Measurements from ENCODE around the gene SERPING1. TPM values are rescaled to one million over a fixed set of nuclear protein-coding genes. Genes with fewer than 3 reads are reported as not detected.

Gene SERPING1
- total RNA-seq, 1 experiment from 2014 or later: 5.2 TPM

DNA sequence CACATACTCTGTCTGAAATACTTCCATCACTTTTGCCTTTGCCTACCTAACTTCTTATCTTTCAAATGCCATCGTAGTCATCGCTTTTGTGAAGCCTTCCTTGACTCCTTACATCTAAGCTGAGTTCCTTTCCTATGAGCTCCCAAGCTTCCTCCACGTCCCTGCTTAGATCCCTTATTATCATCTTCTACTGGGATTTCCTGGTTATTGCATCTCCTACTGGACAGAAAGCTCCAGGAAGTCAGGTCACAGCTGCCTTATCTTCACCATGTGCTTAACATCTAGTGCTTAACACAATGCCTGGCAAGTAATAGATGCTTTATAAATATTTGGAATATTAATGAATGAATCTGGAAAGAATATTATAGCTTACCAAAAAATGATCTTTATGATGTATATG, 46.3 kb downstream of the SERPING1 start:
- CTCF ChIA-PET: interaction anchor here (0.6 to 2.5 kb wide), 4 partner anchors 73 to 186 kb away, joined by 4 to 16 read pairs (median 8); partner anchors contain the start of gene UBE2L6
- intact Hi-C loops (cut with micrococcal nuclease; ENCODE audit: unreplicated experiment): loop anchor here (1.0 to 10.0 kb wide), 4 partner anchors 149 to 931 kb away; partner anchors contain the start of genes LPXN and ZFP91
- H3K4me3 ChIP-seq (ENCODE audit: low read depth, low read length, poor library complexity, severe bottlenecking): no peak overlapping the region

DNA sequence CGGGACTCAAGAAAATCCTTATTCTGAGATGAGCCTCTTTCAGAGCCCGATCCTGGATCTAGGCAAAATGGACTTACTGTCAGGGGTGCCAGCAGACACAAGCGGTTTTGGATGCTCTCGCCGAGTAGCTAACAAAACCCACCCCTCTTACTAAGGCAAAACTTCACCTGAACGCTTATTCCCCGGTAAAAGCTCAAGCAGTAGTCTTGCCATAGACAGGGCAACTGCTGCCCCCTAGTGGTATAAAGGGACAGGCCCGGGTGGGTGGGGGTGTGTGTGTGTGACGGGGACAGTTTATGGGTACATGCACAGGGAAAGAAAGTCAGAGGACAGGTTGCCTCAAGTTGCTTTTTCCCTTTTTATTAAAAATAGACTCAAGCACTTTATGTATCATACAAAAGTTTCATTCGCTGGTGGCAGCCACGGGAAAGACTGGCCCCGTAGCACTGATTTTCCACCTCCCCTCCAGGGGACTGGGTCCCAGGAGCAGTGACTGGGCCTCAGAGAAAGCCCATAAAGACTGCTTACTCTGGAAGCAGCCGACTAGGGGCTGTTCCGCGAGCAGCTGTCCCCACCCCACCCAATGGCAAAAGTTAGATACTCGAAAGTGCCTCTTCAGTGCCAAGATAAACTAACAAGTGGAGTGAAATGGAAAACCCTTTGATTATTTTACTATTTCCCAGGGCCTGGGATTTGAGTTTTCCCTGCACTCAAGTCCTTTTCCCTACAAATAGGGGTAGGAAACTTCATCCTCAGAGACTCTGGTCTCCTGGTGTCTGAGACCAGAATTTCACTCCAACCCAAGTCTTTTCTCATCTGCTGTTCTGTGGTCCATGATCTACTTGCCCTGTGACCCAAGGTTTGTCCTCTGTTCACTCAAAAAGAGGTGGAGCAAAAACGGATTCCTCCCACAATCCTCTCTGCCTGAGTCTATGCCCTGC, 47.5 kb downstream of the SERPING1 start:
- Histone ChIP-seq H3K4me1 (ENCODE audit: insufficient read depth, low read length, poor library complexity, severe bottlenecking) (peaks cover 64% of the 10 kb centered on the region), H3K36me3 (ENCODE audit: insufficient read depth, low read length, poor library complexity, severe bottlenecking) (peaks cover 9% of the 10 kb centered on the region), H3K27me3 (replicated peaks; ENCODE audit: insufficient read depth, low read depth, low read length, poor library complexity) (peaks cover 19% of the 10 kb centered on the region), H3K27ac (ENCODE audit: low read depth, low read length, poor library complexity, severe bottlenecking) (no peak overlapping the region), H3K9me3 (ENCODE audit: low read depth, low read length, poor library complexity, severe bottlenecking) (no peaks in the 10 kb centered on the region), H3K4me3 (ENCODE audit: low read depth, low read length, poor library complexity, severe bottlenecking) (no peak overlapping the region)
- no TSS peak for BruUV-seq (replicated peaks)
- DNase-seq (ENCODE audit: low spot score): peak; percentile 89
- POLR2A ChIA-PET (ENCODE audit: low non-redundant PET): interaction anchor here (0.5 kb wide), 1 partner anchor 153 kb away, joined by 3 read pairs; no protein-coding TSS in a partner anchor
- CTCF ChIA-PET: interaction anchor here (0.5 to 2.5 kb wide), 17 partner anchors 11 to 1260 kb away, joined by 3 to 16 read pairs (median 4); partner anchors contain the start of gene UBE2L6
- intact Hi-C loops (cut with micrococcal nuclease; ENCODE audit: unreplicated experiment): loop anchor here (1.0 to 10.0 kb wide), 4 partner anchors 150 to 930 kb away; partner anchors contain the start of genes LPXN and ZFP91
- TF ChIP-seq, protein P1, sequence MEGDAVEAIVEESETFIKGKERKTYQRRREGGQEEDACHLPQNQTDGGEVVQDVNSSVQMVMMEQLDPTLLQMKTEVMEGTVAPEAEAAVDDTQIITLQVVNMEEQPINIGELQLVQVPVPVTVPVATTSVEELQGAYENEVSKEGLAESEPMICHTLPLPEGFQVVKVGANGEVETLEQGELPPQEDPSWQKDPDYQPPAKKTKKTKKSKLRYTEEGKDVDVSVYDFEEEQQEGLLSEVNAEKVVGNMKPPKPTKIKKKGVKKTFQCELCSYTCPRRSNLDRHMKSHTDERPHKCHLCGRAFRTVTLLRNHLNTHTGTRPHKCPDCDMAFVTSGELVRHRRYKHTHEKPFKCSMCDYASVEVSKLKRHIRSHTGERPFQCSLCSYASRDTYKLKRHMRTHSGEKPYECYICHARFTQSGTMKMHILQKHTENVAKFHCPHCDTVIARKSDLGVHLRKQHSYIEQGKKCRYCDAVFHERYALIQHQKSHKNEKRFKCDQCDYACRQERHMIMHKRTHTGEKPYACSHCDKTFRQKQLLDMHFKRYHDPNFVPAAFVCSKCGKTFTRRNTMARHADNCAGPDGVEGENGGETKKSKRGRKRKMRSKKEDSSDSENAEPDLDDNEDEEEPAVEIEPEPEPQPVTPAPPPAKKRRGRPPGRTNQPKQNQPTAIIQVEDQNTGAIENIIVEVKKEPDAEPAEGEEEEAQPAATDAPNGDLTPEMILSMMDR (conservative IDR thresholded peaks at IDR 0.05; ENCODE audit: low read depth, low read length): peak; percentile 99
- no peak for TF ChIP-seq EZH2 (IDR thresholded peaks at IDR 0.05; ENCODE audit: borderline replicate concordance, low read depth, low read length, poor library complexity, severe bottlenecking)

More for the DNA sequence above, 46.3 kb downstream of the SERPING1 start:
- DNase-seq (ENCODE audit: low spot score): no peak
- Histone ChIP-seq H3K27me3 (replicated peaks; ENCODE audit: insufficient read depth, low read depth, low read length, poor library complexity) (peaks cover 18% of the 10 kb centered on the region), H3K9me3 (ENCODE audit: low read depth, low read length, poor library complexity, severe bottlenecking) (no peaks in the 10 kb centered on the region), H3K4me1 (ENCODE audit: insufficient read depth, low read length, poor library complexity, severe bottlenecking) (peaks cover 64% of the 10 kb centered on the region), H3K36me3 (ENCODE audit: insufficient read depth, low read length, poor library complexity, severe bottlenecking) (peaks cover 9% of the 10 kb centered on the region), H3K27ac (ENCODE audit: low read depth, low read length, poor library complexity, severe bottlenecking) (no peak overlapping the region)
- POLR2A ChIA-PET (ENCODE audit: low non-redundant PET): interaction anchor here (0.8 kb wide), 1 partner anchor 117 kb away, joined by 4 read pairs; no protein-coding TSS in a partner anchor
- TF ChIP-seq, protein P1 (conservative IDR thresholded peaks at IDR 0.05; ENCODE audit: low read depth, low read length): 0 out of 2 replicates have a peak, but pooled peaks have one; percentile 24
- no peak for TF ChIP-seq EZH2 (IDR thresholded peaks at IDR 0.05; ENCODE audit: borderline replicate concordance, low read depth, low read length, poor library complexity, severe bottlenecking)
- BruUV-seq (replicated peaks): no TSS peak

DNA sequence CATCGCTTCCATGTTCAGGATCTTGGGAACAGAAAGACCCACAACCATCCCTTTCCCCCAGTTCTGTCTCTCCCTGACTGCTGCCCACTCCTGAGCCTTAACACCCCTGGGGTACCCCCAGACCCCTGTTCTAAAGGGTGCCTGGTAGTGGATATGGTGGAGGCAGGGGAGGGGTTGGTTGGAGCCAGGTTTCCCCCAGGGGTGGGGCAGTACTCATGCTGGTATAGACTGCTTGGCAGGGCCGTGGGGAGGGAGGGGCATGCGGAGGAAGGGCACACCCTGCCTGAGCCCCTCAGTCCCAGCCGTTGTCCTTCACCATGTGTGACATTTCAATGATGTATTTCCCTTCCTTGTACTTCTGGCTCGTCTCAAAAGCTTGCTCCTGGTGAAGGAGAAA, 48.2 kb downstream of the SERPING1 start:
- TF ChIP-seq, protein P1 (conservative IDR thresholded peaks at IDR 0.05; ENCODE audit: low read depth, low read length): no peak
- no peak for TF ChIP-seq EZH2 (IDR thresholded peaks at IDR 0.05; ENCODE audit: borderline replicate concordance, low read depth, low read length, poor library complexity, severe bottlenecking)
- Histone ChIP-seq H3K9me3 (ENCODE audit: low read depth, low read length, poor library complexity, severe bottlenecking) (no peaks in the 10 kb centered on the region), H3K4me3 (ENCODE audit: low read depth, low read length, poor library complexity, severe bottlenecking) (no peak overlapping the region), H3K4me1 (ENCODE audit: insufficient read depth, low read length, poor library complexity, severe bottlenecking) (peaks cover 58% of the 10 kb centered on the region), H3K36me3 (ENCODE audit: insufficient read depth, low read length, poor library complexity, severe bottlenecking) (peaks cover 6% of the 10 kb centered on the region), H3K27ac (ENCODE audit: low read depth, low read length, poor library complexity, severe bottlenecking) (no peak overlapping the region), H3K27me3 (replicated peaks; ENCODE audit: insufficient read depth, low read depth, low read length, poor library complexity) (peaks cover 19% of the 10 kb centered on the region)
- BruUV-seq (replicated peaks): no TSS peak
- CTCF ChIA-PET: no interaction called here
- DNase-seq (ENCODE audit: low spot score): no peak
- POLR2A ChIA-PET (ENCODE audit: low non-redundant PET): no interaction called here
- intact Hi-C loops (cut with micrococcal nuclease; ENCODE audit: unreplicated experiment): loop anchor here (10.0 kb wide), 3 partner anchors 151 to 929 kb away; partner anchors contain the start of genes LPXN and ZFP91

Measured in A673 (cell line).